Right kidney (tissue), 1 donor: ENCODE data around the gene MYO10.
A peak's percentile ranks its signal among the peaks of the same experiment; 100 is the strongest.

ENCODE experiments used
- DNase-seq: peaks from one replicate; pipeline ENCODE4 v3.0.0-alpha.2; 2016

Gene MYO10

GRCh38 chr5:16943846-16944678 is 8.0 kb upstream of the MYO10 start:
- no peak for DNase-seq

GRCh38 chr5:16937503-16938161 is 1.5 kb upstream of the MYO10 start:
- no peak for DNase-seq

GRCh38 chr5:16936989-16937438 is 926 bp upstream of the MYO10 start:
- no peak for DNase-seq

GRCh38 chr5:16935231-16936149 is 598 bp downstream of the MYO10 start:
- DNase-seq: peak; percentile 95

GRCh38 chr5:16934677-16935153 is 1.4 kb downstream of the MYO10 start:
- DNase-seq: peak; percentile 44

- peak; percentile 69 for DNase-seq
Observed at GRCh38 chr5:16934123-16934522, 2.0 kb downstream of the MYO10 start.

- no peak for DNase-seq
Observed at GRCh38 chr5:16933337-16933736, 2.8 kb downstream of the MYO10 start.

GRCh38 chr5:16932401-16932800 is 3.7 kb downstream of the MYO10 start:
- no peak for DNase-seq

GRCh38 chr5:16931334-16932110 is 4.6 kb downstream of the MYO10 start:
- DNase-seq: no peak

GRCh38 chr5:16930496-16930895 is 5.6 kb downstream of the MYO10 start:
- no peak for DNase-seq

GRCh38 chr5:16929831-16930230 is 6.3 kb downstream of the MYO10 start:
- no peak for DNase-seq

- no peak for DNase-seq
Observed at GRCh38 chr5:16929347-16929746, 6.7 kb downstream of the MYO10 start.

- DNase-seq: no peak
Observed at GRCh38 chr5:16927613-16928012, 8.5 kb downstream of the MYO10 start.

GRCh38 chr5:16926417-16926816 is 9.7 kb downstream of the MYO10 start:
- DNase-seq: no peak

GRCh38 chr5:16924206-16924605 is 11.9 kb downstream of the MYO10 start:
- no peak for DNase-seq

GRCh38 chr5:16922430-16922829 is 13.7 kb downstream of the MYO10 start:
- no peak for DNase-seq

GRCh38 chr5:16921211-16921610 is 14.9 kb downstream of the MYO10 start:
- no peak for DNase-seq

GRCh38 chr5:16920109-16920816 is 15.8 kb downstream of the MYO10 start:
- no peak for DNase-seq

GRCh38 chr5:16918891-16919671 is 17.0 kb downstream of the MYO10 start:
- no peak for DNase-seq

GRCh38 chr5:16918156-16918555 is 17.9 kb downstream of the MYO10 start:
- DNase-seq: no peak
